Body of pancreas (tissue), 4 donors: Measurements from ENCODE around the gene CUTA. TPM values are rescaled to one million over a fixed set of nuclear protein-coding genes. Genes with fewer than 3 reads are reported as not detected.

Source experiments
- ATAC-seq: fragments of 150-250 bp; one replicate; pipeline ENCODE4 v1.9.1; 2016
- DNase-seq, 4 donors: peaks; one replicate each; pipeline ENCODE4 v3.0.0-alpha.2; 2019
- H3K27ac ChIP-seq, 4 donors: fragments of 200-600 bp; sonication (generic); 1 replicate in 3 of 4; 2 replicates in 1 of 4; pipeline versions ENCODE4 v1.5.1 to v1.6.1; 2016 to 2019; ENCODE audit warnings: mild to moderate bottlenecking in 1 of 4, mixed read lengths in 1 of 4, moderate library complexity in 1 of 4
- H3K27me3 ChIP-seq, 2 donors: fragments of 200-600 bp; sonication (generic); one replicate each; pipeline ENCODE4 v1.6.0; 2016; ENCODE audit warnings: mild to moderate bottlenecking in 1 of 2
- H3K36me3 ChIP-seq, 2 donors: fragments of 200-600 bp; sonication (generic); replicated peaks in 1 of 2; 2 replicates each; pipeline ENCODE4 v1.5.1; 2016; ENCODE audit warnings: low read depth in 2 of 2; ENCODE audit not compliant: insufficient read depth in 1 of 2
- H3K4me1 ChIP-seq: fragments of 200-600 bp; sonication (generic); one replicate; pipeline ENCODE4 v1.6.0; 2016
- H3K4me3 ChIP-seq, 2 donors: fragments of 200-600 bp; sonication (generic); 1 replicate in 1 of 2; 2 replicates in 1 of 2; pipeline ENCODE4 v1.5.1; 2016 to 2019
- H3K9me3 ChIP-seq, 3 donors: fragments of 200-600 bp; sonication (generic); 1 replicate in 2 of 3; 2 replicates in 1 of 3; pipeline ENCODE4 v1.5.1; 2016
- CTCF ChIP-seq, 7 experiments: fragments of 450-650 bp in 4 of 7; fragments of 200-600 bp in 3 of 7; sonication (generic) in 3 of 7; IDR thresholded peaks; one replicate each; pipeline ENCODE4 v1.5.1; 2016 to 2019; ENCODE audit warnings: antibody characterized with exemption in 7 of 7
- POLR2A ChIP-seq, 3 donors: fragments of 450-650 bp; IDR thresholded peaks; one replicate each; pipeline ENCODE4 v1.6.1; 2016; ENCODE audit warnings: antibody characterized with exemption in 3 of 3, mild to moderate bottlenecking in 2 of 3
- WGBS, 2 donors: methylation state at CpG; one replicate each; pipeline ENCODE4 v1.1.5; 2017; 5-methylcytosine and 5-hydroxymethylcytosine counted together
- intact Hi-C: fragments of 100-400 bp; cut with DNase I; formaldehyde crosslinking; loops from one replicate; pipeline ENCODE4 v1.15.1; 2023
- total RNA-seq, 2 donors: library from RNA; depleted of rRNA; stranded (reverse); fragments of >200 nt; gene quantifications; one replicate each; pipeline ENCODE4 v1.1.0, GENCODE V29; 2016

Gene CUTA
- total RNA-seq, 2 donors from 2014 or later, result 87.7 to 126 TPM

- 43 to 53% methylated on average over 4 to 6 of the region's 6 CpGs for WGBS, 2 donors
- ATAC-seq, result no peak
- Histone ChIP-seq H3K27ac (no peak overlapping the region), H3K27me3 (no peaks in the 10 kb centered on the region), H3K36me3 (no peaks in the 10 kb centered on the region), H3K9me3 (no peaks in the 10 kb centered on the region), H3K4me1 (peaks cover 41% of the 10 kb centered on the region), H3K4me3 (no peak overlapping the region)
- intact Hi-C loops, result no loop called here
- DNase-seq, result no peak
- TF ChIP-seq CTCF (IDR thresholded peaks at IDR 0.05) (no peak), POLR2A (IDR thresholded peaks at IDR 0.05) (no peak)
Observed at GRCh38 chr6:33420491-33421343, 2.8 kb upstream of the CUTA start.

GRCh38 chr6:33419580-33420490 lies 1.9 kb upstream of the CUTA start, which contains the start of gene SYNGAP1:
TSS of gene SYNGAP1 (plus strand) at chr6:33420065. CDS start at chr6:33420265, 200 bp downstream.
- ATAC-seq (no peak), DNase-seq (peak in 2 of 4 donors; percentile 33 to 36)
- TF ChIP-seq CTCF (IDR thresholded peaks at IDR 0.05), result no peak
- no peak for TF ChIP-seq POLR2A (IDR thresholded peaks at IDR 0.05)
- WGBS, 2 donors, result 7 to 14% methylated on average over 18 to 22 of the region's 22 CpGs
- Histone ChIP-seq H3K36me3 (no peaks in the 10 kb centered on the region), H3K27me3 (no peaks in the 10 kb centered on the region), H3K4me3 (no peak within 1 kb of the TSS), H3K27ac (peak within 1 kb of the TSS in 2 of 4 donors; percentile 92 to 95), H3K9me3 (no peaks in the 10 kb centered on the region), H3K4me1 (peaks cover 45% of the 10 kb centered on the region)
- intact Hi-C loops, result no loop called here

GRCh38 chr6:33418690-33419291 lies 884 bp upstream of the CUTA start:
- Histone ChIP-seq H3K27ac (peak overlapping the region; percentile 70 to 95 (median 83)), H3K4me1 (peaks cover 40% of the 10 kb centered on the region), H3K4me3 (no peak overlapping the region), H3K9me3 (no peaks in the 10 kb centered on the region), H3K27me3 (no peaks in the 10 kb centered on the region), H3K36me3 (no peaks in the 10 kb centered on the region)
- no peak for DNase-seq
- ATAC-seq, result no peak
- intact Hi-C loops, result no loop called here
- peak in 1 of 7 experiments; percentile 1 for TF ChIP-seq CTCF (IDR thresholded peaks at IDR 0.05)
- TF ChIP-seq POLR2A (IDR thresholded peaks at IDR 0.05), result no peak
- WGBS, 2 donors, result 33 to 49% methylated on average over 5 to 8 of the region's 8 CpGs

GRCh38 chr6:33417128-33417902 lies 592 bp downstream of the CUTA start:
- Histone ChIP-seq H3K36me3 (no peaks in the 10 kb centered on the region), H3K9me3 (no peaks in the 10 kb centered on the region), H3K27ac (peak overlapping the region; percentile 70 to 95 (median 82)), H3K4me3 (peak overlapping the region; percentile 52 to 58), H3K27me3 (no peaks in the 10 kb centered on the region), H3K4me1 (peaks cover 51% of the 10 kb centered on the region)
- DNase-seq (peak in 1 of 4 donors; percentile 29), ATAC-seq (no peak)
- 0 to 1% methylated on average over 12 to 25 of the region's 25 CpGs for WGBS, 2 donors
- intact Hi-C loops, result no loop called here
- TF ChIP-seq CTCF (IDR thresholded peaks at IDR 0.05) (no peak), POLR2A (IDR thresholded peaks at IDR 0.05) (no peak)
